BJ (cell line): Measurements from ENCODE around the gene PCDHGA3. TPM values are rescaled to one million over a fixed set of nuclear protein-coding genes. Genes with fewer than 3 reads are reported as not detected.
"Not testable (repeated sequence)": the region's sequence is repeated elsewhere in the genome, so short reads cannot be mapped to it uniquely, and the experiment has no call there.

ENCODE experiments used
- CTCF ChIA-PET: fragments of 350-600 bp; formaldehyde crosslinking; extraction: SDS; loops from one replicate; lab custom pipeline; 2021; ENCODE audit warnings: antibody characterized with exemption, inconsistent platforms; lab: Yijun Ruan, JAX
- POLR2A ChIA-PET: fragments of 300-600 bp; sonication (Branson Sonifier 250); formaldehyde crosslinking; extraction: SDS; loops from one replicate; lab custom pipeline; 2021; ENCODE audit warnings: antibody characterized with exemption; lab: Charles Lee
- DNase-seq: peaks from one replicate; pipeline ENCODE4 v3.0.0-alpha.2; 2011; ENCODE audit warnings: low read depth
- H3K27me3 ChIP-seq: 2 replicates; pipeline ENCODE4 v1.6.0; 2011; ENCODE audit warnings: low read length; ENCODE audit not compliant: control insufficient read depth, insufficient read depth
- H3K36me3 ChIP-seq: 2 replicates; pipeline ENCODE4 v1.5.1; 2011; ENCODE audit warnings: low read length; ENCODE audit not compliant: control insufficient read depth, insufficient read depth
- H3K4me3 ChIP-seq: 2 replicates; pipeline ENCODE4 v1.5.1; 2011; ENCODE audit warnings: low read depth, mild to moderate bottlenecking, control low read depth, low read length
- CTCF ChIP-seq: IDR thresholded peaks from 2 replicates; pipeline ENCODE4 v1.5.1; 2011; ENCODE audit warnings: low read depth, mild to moderate bottlenecking, control low read depth, inconsistent platforms, low read length, moderate library complexity; ENCODE audit not compliant: insufficient read depth
- polyA plus RNA-seq: library from polyadenylated mRNA; depleted of rRNA; stranded (reverse); fragments of >200 nt; gene quantifications from 2 replicates; pipeline ENCODE4 v1.2.3, GENCODE V29; 2011

Gene PCDHGA3
- polyA plus RNA-seq, 1 experiment, result 2.5 TPM

DNA sequence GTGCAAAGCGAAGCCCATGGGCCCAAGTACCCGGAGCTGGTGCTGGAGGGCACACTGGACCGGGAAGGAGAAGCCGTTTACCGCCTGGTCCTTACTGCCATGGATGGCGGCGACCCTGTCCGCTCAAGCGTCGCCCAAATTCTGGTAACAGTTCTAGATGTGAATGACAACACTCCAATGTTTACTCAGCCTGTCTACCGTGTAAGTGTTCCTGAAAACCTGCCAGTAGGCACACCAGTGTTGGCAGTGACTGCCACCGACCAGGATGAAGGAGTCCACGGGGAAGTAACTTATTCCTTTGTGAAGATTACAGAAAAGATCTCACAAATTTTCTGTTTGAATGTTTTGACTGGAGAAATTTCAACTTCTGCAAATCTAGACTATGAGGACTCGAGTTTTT is 31.0 kb downstream of the PCDHGA3 start:
- no peaks in the 10 kb centered on the region for H3K36me3 ChIP-seq
- no peaks in the 10 kb centered on the region; the same call in 1 of the 2 replicates for H3K27me3 ChIP-seq
- no peak for TF ChIP-seq CTCF
- ChIA-PET CTCF (interaction anchor here (0.9 to 2.2 kb wide), 16 partner anchors 10 to 193 kb away, joined by 3 to 14 read pairs (median 4); partner anchors contain the start of genes PCDHGA10, PCDHGA11, PCDHGA4 and PCDHGA5), POLR2A (no interaction called here)
- no peak overlapping the region for H3K4me3 ChIP-seq
- DNase-seq, result no peak

GRCh38 chr5:141375444-141376155 is 32.0 kb downstream of the PCDHGA3 start:
- H3K4me3 ChIP-seq, POLR2A ChIA-PET, H3K27me3 ChIP-seq, DNase-seq, H3K36me3 ChIP-seq: not testable (repeated sequence)
- CTCF ChIA-PET, result interaction anchor here (0.9 to 1.9 kb wide), 5 partner anchors 11 to 192 kb away, joined by 3 to 7 read pairs (median 4); partner anchors contain the start of gene TAF7

- peak within 1 kb of the TSS; percentile 54 for H3K4me3 ChIP-seq
- no peaks in the 10 kb centered on the region; the same call in 1 of the 2 replicates for H3K36me3 ChIP-seq
- peak; percentile 68 for TF ChIP-seq CTCF
- no peak for DNase-seq
- ChIA-PET CTCF (interaction anchor here (0.8 to 1.6 kb wide), 8 partner anchors 12 to 183 kb away, joined by 3 to 11 read pairs (median 4); partner anchors contain the start of genes PCDHGA2, PCDHGA5, PCDHGB5 and TAF7), POLR2A (interaction anchor here (0.6 kb wide), 1 partner anchor 135 kb away, joined by 8 read pairs; no protein-coding TSS in a partner anchor)
- no peaks in the 10 kb centered on the region for H3K27me3 ChIP-seq
Measured at GRCh38 chr5:141382469-141383294, 39.1 kb downstream of the PCDHGA3 start, which contains the start of gene PCDHGA7. Gene PCDHGA7, plus strand, starts transcription at chr5:141382742. Its CDS starts 158 bp downstream, at chr5:141382900.

- ChIA-PET CTCF (interaction anchor here (0.8 to 1.6 kb wide), 8 partner anchors 12 to 183 kb away, joined by 3 to 11 read pairs (median 4); partner anchors contain the start of genes PCDHGA2, PCDHGA5, PCDHGB5 and TAF7), POLR2A (interaction anchor here (0.6 kb wide), 1 partner anchor 135 kb away, joined by 8 read pairs; no protein-coding TSS in a partner anchor)
- no peaks in the 10 kb centered on the region for H3K27me3 ChIP-seq
- H3K36me3 ChIP-seq, result no peaks in the 10 kb centered on the region; the same call in 1 of the 2 replicates
- H3K4me3 ChIP-seq, result peak overlapping the region; percentile 54
- DNase-seq, result no peak
- no peak for TF ChIP-seq CTCF
Measured at GRCh38 chr5:141383345-141383744, 39.7 kb downstream of the PCDHGA3 start.

GRCh38 chr5:141384471-141385267 is 41.0 kb downstream of the PCDHGA3 start:
- H3K36me3 ChIP-seq, result no peaks in the 10 kb centered on the region; the same call in 1 of the 2 replicates
- H3K4me3 ChIP-seq, result no peak overlapping the region
- no peaks in the 10 kb centered on the region for H3K27me3 ChIP-seq
- ChIA-PET CTCF (interaction anchor here (4.1 kb wide), 1 partner anchor 14 kb away, joined by 16 read pairs; the partner anchor contains the start of gene PCDHGB3), POLR2A (no interaction called here)
- no peak for DNase-seq
- TF ChIP-seq CTCF, result no peak
